Fibroblast of skin of back (primary cell): ENCODE results near the gene SCAP.

Experiments used
- DNase-seq: peaks from one replicate; pipeline ENCODE4 v3.0.0-alpha.2; 2013

SCAP gene

GRCh38 chr3:47413751-47414150 lies 62.0 kb downstream of the SCAP start:
- DNase-seq = no peak

- no peak for DNase-seq
Measured at GRCh38 chr3:47412842-47413520, 62.8 kb downstream of the SCAP start.

GRCh38 chr3:47412453-47412756 lies 63.3 kb downstream of the SCAP start:
- DNase-seq = no peak

GRCh38 chr3:47411696-47412452 lies 63.9 kb downstream of the SCAP start:
- DNase-seq = no peak

- no peak for DNase-seq
Measured at GRCh38 chr3:47410801-47411646, 64.7 kb downstream of the SCAP start.

GRCh38 chr3:47410417-47410720 lies 65.4 kb downstream of the SCAP start:
- no peak for DNase-seq

- DNase-seq = no peak
Measured at GRCh38 chr3:47409688-47410416, 65.9 kb downstream of the SCAP start.

GRCh38 chr3:47409284-47409683 lies 66.5 kb downstream of the SCAP start:
- DNase-seq = no peak

- DNase-seq = no peak
Measured at GRCh38 chr3:47408839-47409229, 66.9 kb downstream of the SCAP start.

- DNase-seq = no peak
Measured at GRCh38 chr3:47407896-47408838, 67.6 kb downstream of the SCAP start.

GRCh38 chr3:47407237-47407636 lies 68.5 kb downstream of the SCAP start:
- no peak for DNase-seq

- DNase-seq = no peak
Measured at GRCh38 chr3:47406762-47407149, 69.0 kb downstream of the SCAP start.

- no peak for DNase-seq
Measured at GRCh38 chr3:47405820-47406761, 69.7 kb downstream of the SCAP start.

GRCh38 chr3:47404955-47405790 lies 70.6 kb downstream of the SCAP start:
- peak; percentile 35 for DNase-seq

GRCh38 chr3:47404431-47404876 lies 71.3 kb downstream of the SCAP start:
- peak; percentile 42 for DNase-seq

- no peak for DNase-seq
Measured at GRCh38 chr3:47399531-47400270, 76.0 kb downstream of the SCAP start.

- DNase-seq = no peak
Measured at GRCh38 chr3:47399016-47399415, 76.7 kb downstream of the SCAP start.

GRCh38 chr3:47398228-47398627 lies 77.5 kb downstream of the SCAP start:
- DNase-seq = no peak

- peak; percentile 31 for DNase-seq
Measured at GRCh38 chr3:47394881-47395280, 80.9 kb downstream of the SCAP start.
